ENCODE data around the gene BNIPL.

Gene BNIPL

GRCh38 chr1:151036356-151036755 lies at the start of gene BNIPL:
Gene BNIPL (plus strand): TSS chr1:151036586. CDS start chr1:151036726, 140 bp downstream.
- DNase-seq (ENCODE audit: low spot score): no peak

- no peak for DNase-seq (ENCODE audit: low spot score)
These were observed 48.5 kb upstream of the BNIPL start for GRCh38 chr1:150987924-150988323.

- DNase-seq (ENCODE audit: low spot score): no peak
These were observed 43.8 kb upstream of the BNIPL start for GRCh38 chr1:150992626-150993025.

DNA sequence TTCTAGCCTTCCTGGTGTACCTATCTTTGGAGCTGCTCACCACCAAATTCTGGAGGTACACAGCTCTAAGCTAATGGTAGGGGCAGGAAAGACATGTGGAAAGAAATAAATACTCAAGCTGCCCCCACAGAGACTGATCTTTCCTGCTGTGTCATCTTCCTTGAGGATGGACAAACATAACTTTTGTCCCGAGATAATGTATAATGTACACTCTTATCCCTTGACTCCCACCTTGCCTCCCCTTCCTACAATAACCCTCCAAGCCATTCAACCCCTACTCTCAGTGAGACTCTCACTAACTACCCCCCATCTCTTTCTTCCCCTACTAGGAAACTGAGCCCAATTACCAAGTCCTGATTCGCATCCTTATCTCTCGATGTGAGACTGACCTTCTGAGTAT lies 42.1 kb upstream of the BNIPL start:
- DNase-seq (ENCODE audit: low spot score): no peak

DNA sequence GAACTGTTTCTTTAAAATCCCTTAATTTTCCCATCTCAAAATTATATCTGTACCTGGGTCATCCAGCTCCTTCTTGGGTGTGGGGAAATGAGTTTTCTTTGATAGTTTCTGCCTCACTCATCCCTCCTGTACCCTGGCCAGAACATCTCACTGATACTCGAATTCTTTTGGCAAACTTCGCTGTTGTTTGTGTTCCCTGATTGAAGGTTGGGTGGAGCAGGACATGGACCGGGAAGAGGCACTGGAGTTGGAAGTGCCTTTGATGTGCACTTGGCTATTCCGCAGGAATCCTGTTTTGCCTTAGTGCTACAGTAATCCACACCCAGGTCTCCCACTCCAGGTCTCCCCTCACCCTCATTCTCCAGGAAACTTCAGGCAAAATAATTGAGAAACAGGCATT lies 40.9 kb upstream of the BNIPL start:
- no peak for DNase-seq (ENCODE audit: low spot score)

GRCh38 chr1:150995896-150996295 lies 40.5 kb upstream of the BNIPL start:
- DNase-seq (ENCODE audit: low spot score): peak; percentile 49

DNA sequence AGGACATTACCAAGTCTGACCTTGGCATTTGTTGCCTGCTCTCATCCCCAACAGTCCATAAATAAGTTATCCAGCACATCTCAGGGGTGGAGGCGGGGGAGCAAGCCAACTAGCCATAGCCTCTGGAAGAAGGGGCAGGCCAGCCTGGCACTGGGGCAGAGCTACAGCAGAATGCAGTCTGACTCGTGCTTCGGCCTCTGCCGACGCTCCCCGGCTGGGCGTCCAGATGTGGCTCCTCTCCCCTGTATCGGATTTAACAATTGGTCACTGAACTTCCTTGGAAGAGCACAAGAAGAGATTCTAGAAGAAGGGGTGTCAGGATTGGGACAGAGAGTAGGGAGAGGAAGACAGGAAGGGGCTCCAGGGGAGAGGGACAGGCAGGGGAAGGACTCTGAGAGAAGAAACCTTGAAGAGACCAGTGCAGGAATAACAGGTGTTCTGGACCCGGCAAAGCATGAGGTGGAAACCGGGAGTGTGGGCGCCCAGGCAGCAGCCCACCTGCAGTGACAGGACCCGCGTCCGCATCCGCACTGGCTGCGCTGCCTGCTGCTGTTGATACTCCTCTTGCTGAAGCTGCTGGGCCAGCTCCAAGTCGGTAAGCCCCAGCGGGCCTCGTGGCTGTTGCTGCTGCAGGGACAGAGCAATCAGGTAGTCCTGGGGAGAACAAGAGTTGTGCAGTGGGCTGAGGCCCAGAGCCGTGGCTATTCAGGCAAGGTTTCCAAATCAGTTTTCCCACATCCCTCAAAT lies 39.1 kb upstream of the BNIPL start:
- no peak for DNase-seq (ENCODE audit: low spot score)

DNA sequence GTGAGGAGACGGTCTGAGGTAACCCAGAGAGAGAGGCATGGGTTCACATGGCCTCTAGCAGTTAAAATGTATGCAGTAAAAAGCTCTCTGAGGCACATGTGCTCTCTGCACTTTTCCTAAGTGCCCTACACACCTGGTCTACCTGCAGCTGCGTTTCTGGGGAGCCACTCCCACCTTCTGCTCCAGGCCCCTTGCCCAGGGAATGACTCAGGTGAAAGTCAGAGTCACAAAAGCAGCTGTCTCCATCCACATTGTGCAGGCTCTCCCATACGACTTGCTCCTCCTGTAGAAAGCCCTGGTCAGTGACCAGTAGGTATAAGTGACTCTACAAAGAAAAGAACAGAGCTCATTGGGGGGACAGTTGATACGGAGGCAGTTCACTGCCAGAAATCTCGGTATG lies 38.4 kb upstream of the BNIPL start:
- no peak for DNase-seq (ENCODE audit: low spot score)

DNA sequence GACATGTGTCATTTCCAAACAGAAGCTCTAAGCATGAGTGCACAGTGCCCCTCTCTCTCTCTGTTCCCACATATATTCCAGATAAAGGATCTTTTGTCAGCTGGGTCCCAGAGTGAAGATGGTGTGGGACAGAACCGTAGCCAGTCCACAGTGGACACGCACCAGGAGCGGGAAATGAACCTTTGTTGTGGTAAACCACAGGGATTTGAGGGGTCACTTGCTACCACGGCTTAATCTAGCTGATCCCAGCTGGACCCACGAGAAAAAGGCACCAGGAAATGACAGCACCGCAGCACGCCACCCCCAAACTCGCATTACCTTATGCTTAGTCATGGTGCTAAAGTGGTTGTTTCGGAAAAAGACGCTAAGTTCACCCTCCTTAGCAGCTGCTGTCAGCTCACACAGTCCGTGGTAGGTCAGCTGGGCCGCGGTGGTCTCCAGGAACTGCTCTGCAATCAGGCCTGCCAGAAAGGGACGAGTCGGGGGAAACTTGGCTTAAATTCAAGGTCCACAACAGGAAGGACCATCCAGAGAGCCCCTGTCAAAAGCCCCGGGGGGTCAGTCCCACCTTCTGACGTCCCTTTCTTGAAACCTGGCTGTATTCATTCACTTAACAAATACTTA lies 37.2 kb upstream of the BNIPL start:
- no peak for DNase-seq (ENCODE audit: low spot score)

- DNase-seq (ENCODE audit: low spot score): no peak
These were observed 36.5 kb upstream of the BNIPL start for GRCh38 chr1:150999926-151000325.

DNA sequence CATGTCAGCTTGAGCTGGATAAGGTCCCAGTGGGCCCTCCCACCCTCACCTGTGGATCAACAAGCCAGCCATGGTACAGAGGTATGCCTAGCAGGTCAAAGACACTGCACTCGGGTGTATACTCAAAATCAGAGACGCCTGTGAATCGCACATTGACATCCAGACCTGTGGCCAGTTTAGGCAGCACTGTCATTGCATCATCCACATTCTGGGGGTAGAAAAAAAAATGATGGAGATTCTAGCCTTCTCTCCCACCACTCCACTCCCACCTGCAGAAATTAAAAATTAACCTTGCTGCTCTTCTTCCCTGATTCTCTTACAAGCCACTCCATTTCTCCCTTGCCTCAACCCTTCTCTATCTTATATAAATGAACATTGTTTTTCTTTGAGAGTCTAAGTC lies 36.0 kb upstream of the BNIPL start:
- no peak for DNase-seq (ENCODE audit: low spot score)

DNA sequence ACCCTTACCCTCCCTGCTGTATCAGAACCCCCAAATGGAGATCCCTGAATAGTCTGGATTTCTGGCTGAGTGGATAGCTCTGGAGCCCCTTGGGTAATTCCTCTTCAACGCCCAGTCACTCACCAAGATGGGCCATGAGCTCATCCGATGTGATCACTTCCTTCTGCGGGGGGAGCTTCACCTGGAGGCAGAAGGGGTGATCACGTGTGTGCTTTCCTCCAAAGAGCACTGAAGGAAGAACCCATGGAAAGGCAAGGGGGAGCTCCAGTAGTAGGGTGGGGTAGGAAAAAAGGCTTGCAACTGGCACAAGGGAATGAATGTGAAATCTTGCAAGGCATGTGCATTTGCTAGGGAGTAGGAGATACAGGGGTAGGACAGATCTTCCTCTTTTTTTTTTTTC lies 34.8 kb upstream of the BNIPL start:
- DNase-seq (ENCODE audit: low spot score): no peak

GRCh38 chr1:151002051-151002450 lies 34.3 kb upstream of the BNIPL start:
- no peak for DNase-seq (ENCODE audit: low spot score)

DNA sequence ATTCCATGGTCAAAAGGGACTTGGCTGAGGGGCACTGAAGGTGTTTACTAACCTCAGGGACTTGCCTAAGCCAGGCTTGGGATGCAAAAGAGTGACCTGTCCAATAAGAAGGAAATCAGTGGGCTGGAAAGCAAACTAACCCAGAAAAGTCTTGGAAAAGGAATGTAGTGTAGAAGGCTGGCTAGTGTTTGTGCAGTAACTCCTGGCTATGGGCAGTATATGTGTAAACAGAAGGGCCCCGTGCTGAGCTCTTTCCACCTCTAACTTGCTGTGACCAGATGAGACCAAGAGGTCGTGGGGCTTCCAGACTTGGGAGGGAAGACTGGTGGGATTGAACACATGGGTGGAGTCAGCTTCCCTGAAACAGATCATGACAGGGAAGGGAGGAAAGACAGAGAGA lies 33.8 kb upstream of the BNIPL start:
- no peak for DNase-seq (ENCODE audit: low spot score)

DNA sequence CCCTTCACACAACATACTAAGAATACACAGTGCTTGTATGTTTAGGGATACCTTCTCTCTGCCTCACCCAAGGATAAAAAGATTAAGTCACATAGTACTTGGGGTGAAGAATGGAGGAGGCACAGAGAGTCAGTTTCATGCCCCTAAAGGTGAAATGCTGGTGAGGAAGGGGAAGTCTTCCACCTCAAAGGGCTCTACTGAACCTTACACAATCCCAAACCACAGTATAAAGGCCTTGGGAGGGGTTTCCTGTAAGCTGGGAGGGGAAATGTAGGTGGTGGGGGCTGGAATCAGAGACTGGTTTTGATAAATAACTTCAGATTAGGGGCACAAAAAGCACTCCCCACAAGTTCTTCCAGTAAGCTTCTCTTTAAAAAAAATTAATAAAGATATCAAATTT lies 33.2 kb upstream of the BNIPL start:
- DNase-seq (ENCODE audit: low spot score): no peak

- no peak for DNase-seq (ENCODE audit: low spot score)
These were observed 30.6 kb upstream of the BNIPL start for GRCh38 chr1:151005729-151006319.

DNA sequence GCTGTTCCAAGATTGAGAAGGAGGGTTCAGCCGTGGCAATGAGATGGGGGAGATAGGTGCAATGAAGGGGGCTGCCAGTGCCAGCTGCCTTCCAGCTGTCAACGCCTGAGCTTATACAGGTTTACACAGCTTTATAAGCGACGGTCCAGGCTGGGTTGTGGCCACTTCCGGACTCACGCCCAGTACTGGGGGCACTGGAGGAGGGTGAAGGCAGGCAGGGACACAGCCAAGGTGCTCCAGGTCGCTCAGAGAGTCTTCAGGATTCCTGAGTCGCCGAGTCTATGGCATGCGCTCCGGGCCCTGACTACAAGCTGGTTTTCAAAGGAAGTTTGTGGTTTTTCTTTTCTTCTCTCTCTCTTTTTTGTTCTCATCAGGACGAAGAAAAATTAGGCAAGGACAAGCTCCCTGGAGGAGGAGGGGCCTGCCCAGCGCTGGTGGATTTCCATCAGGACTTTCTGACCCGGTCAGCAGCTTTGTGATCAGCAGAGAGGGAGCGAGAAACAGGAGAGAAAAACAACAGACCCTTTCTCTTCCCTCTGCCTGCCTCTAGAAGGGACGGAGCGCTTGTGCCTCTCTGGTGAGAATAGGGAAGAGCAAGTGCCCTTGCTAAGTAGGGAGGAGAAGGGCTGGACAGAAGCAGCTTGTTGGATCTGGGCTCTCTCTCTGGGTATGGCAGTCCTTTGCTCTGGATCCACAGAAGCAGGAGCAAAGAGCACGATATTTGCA lies 29.9 kb upstream of the BNIPL start, which contains the start of gene MINDY1:
TSS of gene MINDY1 (minus strand) at position 576 of the 726 bp plus-strand sequence. CDS start 4,285 bp downstream, outside the sequence.
- peak; percentile 25 for DNase-seq (ENCODE audit: low spot score)

- DNase-seq (ENCODE audit: low spot score): no peak
These were observed 28.5 kb upstream of the BNIPL start for GRCh38 chr1:151007853-151008243.

DNA sequence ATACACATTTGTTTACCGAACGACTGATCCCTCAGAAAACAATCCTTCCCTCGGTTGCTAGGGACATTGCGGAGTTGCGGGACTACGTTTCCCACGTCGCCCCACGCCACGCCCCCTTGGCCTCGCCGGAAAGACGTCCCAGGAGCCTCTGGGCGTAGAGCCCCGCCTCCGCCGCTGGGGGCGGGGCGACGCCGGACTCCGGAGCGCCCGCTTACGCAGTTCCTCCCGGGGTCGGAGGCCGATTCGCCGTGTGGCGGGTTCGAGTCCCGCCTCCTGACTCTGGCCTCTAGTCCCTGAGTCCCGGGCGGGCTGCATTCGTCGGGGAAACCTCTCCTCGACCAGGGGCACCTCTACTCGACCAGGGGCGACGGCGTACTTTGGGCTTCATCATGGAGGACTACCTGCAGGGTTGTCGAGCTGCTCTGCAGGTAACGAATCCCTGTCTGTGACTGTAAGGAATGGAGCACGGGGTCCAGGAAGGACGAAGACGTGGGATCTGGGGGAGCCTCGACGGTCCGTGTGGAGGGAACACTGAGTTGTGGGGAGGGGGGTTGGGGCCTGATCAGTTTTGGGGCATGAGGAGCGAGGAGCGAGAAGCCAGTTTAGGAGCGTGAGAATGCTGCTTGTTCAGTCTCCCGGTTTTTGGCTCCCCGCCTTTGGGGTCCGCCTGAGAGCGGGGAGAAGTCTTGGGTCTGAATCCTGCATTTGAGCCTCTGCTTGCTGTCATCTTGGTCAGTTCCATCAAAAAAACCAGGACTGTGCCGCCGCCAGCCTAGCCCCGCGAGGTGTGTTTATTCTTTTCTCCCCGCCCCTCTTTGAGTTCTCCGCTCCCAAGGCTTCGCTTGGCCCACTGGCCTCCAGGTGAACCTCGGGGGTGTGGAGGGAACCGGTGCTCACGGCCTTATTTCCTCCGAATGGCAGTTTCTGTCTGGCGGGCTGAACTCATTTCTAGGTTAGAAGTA lies 27.9 kb upstream of the BNIPL start, which contains the start of gene PRUNE1:
TSS of gene PRUNE1 (plus strand) at position 206 of the 962 bp plus-strand sequence. CDS start at position 390, 184 bp downstream.
- DNase-seq (ENCODE audit: low spot score): peak; percentile 99

GRCh38 chr1:151009206-151009587 lies 27.2 kb upstream of the BNIPL start:
- no peak for DNase-seq (ENCODE audit: low spot score)

DNA sequence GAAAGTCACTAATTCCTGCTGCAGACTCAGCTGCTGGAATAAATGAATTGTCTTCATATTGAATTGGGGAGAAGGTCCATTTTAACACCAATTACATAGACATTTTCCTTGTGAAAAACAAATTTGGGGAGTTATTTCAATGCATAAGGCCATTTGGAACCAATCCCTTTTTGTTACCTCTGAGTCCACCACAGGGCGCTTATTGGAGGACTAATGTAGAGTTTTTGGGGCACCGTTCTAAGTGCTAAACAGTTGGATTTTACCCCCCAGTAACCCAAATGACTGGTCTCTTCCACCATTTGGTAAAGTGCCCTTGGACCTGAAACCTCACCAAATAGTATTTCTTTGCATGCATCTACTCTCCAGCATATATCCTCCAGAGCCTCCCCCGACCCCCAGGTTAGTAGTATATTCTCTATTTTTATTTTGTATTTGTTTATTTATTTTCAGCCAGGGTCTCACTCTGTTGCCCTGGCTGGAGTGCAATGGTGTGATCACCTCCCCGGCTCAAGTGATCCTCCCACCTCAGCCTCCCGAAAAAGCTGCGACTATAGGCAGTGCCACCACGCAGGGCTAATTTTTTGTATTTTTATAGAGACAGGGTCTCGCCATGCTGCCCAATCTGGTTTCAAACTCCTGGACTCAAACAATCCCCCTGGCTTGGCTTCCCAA lies 26.6 kb upstream of the BNIPL start:
- DNase-seq (ENCODE audit: low spot score): no peak

All from CD4-positive, alpha-beta T cell treated with Interleukin-15 for 4 hours (primary cell).